ENCODE measurements around the gene KPNA6. TPM values are rescaled to one million over a fixed set of nuclear protein-coding genes. Genes with fewer than 3 reads are reported as not detected.

The KPNA6 gene
- total and polyA plus RNA-seq, 2 of the 13 experiments (the other 11 are each of a cell fraction or from before 2014, with no cell fraction given), result 22.0 to 47.5 TPM

DNA sequence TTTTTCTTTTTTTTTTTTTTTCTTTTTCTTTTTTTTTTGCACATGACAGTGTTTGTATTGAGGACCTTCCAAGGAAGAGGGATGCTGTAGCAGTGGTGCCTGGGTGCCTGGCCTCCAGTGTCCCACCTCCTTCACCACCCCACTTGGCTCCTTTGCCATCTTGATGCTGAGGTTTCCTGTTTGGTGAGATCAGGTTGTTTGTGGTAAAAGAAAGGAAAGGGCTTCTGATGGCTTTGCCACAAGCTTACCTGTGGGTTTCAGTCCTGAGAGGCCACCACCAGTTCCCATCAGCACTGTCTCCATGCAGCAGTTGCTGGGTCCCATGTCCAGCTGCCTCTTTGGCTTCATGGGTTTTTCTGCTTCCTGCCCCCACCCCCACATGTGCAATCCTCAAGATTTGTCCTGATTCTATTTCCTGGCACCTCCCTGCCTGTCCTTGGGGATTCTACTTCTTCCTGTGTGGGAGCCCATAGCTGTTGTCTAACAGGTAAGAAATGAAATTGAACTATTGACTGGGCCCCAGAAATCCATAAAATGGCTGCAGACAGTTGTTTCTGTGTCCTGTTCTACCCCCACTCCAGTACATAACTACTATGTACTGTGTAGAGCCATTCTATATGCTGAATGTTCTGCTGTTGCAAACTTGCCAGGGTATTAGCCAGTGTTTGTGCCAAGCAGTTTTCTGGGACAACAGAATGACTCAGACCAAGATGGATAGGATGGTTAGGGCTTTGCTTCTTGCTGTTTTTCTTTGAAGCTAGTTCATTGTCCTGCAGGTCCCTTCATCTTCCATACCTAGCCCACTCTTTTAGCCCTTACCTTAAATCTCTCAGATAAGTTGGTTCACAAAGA lies 88.3 kb downstream of the KPNA6 start (continued):
- no peak for TF ChIP-seq ZBTB3 (CRISPR knock-in tag; IDR thresholded peaks at IDR 0.05; ENCODE audit: borderline replicate concordance, low read depth)
- TF ChIP-seq MBD4 (IDR thresholded peaks at IDR 0.05; ENCODE audit: borderline replicate concordance, low read length), result no peak
- TF ChIP-seq U2AF2 (IDR thresholded peaks at IDR 0.05; ENCODE audit: low read depth, low read length), result no peak
- no peak for TF ChIP-seq MEIS2 (CRISPR knock-in tag; IDR thresholded peaks at IDR 0.05)

DNA sequence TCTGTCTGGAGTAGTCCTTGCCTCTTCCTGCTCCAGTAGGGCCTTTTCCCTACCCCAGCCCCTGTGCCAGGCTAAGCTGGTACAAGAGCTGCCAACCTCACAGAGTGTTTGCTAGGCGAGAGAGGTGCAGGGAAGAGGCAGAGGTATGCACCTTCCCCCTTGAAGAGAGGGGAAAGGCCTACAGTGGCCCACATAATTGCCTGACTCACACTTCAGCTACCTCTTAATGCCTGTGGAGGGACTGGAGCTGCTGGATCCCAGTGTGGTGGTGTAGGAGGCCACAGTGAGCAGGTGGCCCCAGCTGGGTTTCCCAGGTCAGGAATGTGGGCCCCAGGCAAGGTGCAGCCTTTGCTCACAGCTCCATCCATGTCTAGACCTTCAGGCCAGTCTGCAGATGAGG lies 89.2 kb downstream of the KPNA6 start:
- BruUV-seq (replicated peaks), result no TSS peak
- WGBS (ENCODE audit: low lambda C conversion rate), result 89% methylated on average over 1 of the region's 1 CpG
- Histone ChIP-seq H3K9me3 (ENCODE audit: low read length) (no peaks in the 10 kb centered on the region), H4K20me1 (ENCODE audit: insufficient read depth, low read length) (no peaks in the 10 kb centered on the region), H3K27ac (ENCODE audit: extremely low read length, insufficient read depth, low read length) (no peak overlapping the region), H3K4me1 (ENCODE audit: insufficient read depth, low read length) (peaks cover 20% of the 10 kb centered on the region), H3K4me2 (ENCODE audit: low read depth, low read length) (no peak overlapping the region), H3K36me3 (replicated peaks in 1 of 2; ENCODE audit: control insufficient read depth in 1 of 2, insufficient read depth in 2 of 2, low read length in 2 of 2) (peaks cover 34 to 52% of the 10 kb centered on the region in 2 experiments), H3K27me3 (ENCODE audit: control insufficient read depth in 1 of 2, insufficient read depth in 2 of 2, low read length in 2 of 2) (no peaks in the 10 kb centered on the region), H3K79me2 (ENCODE audit: insufficient read depth, low read length) (no peaks in the 10 kb centered on the region), H3K4me3 (replicated peaks in 1 of 3; ENCODE audit: insufficient read depth in 1 of 3, low read depth in 2 of 3, low read length in 3 of 3) (no peak overlapping the region), H3K9ac (ENCODE audit: insufficient read depth, low read depth, low read length) (no peak overlapping the region), H2AFZ (ENCODE audit: low read length) (no peak overlapping the region)
- FAIRE-seq (no peak), DNase-seq (ENCODE audit: low spot score) (no peak), ATAC-seq (no peak)
- in situ Hi-C loops (cut with HindIII; ENCODE audit: extremely low pct_ligation_motif_present, low pct_unique_long_range_greater_than_20kb) (no loop called here), intact Hi-C loops (cut with micrococcal nuclease; ENCODE audit: unreplicated experiment) (no loop called here)
- TF ChIP-seq AGO2 (optimal IDR thresholded peaks at IDR 0.05; ENCODE audit: low read depth, low read length), result peak; percentile 12
- no peak for TF ChIP-seq ZNF841 (CRISPR knock-in tag; IDR thresholded peaks at IDR 0.05; ENCODE audit: borderline replicate concordance)
- TF ChIP-seq FOXM1 (CRISPR knock-in tag; IDR thresholded peaks at IDR 0.05), result no peak
- TF ChIP-seq POLR2A (IDR thresholded peaks at IDR 0.05; ENCODE audit: insufficient read depth in 1 of 2, low read depth in 2 of 2, low read length in 2 of 2), result peak in 1 of 2 experiments; percentile 34; a peak in 1 of 4 replicates
- no peak for TF ChIP-seq HCFC1 (IDR thresholded peaks at IDR 0.05; ENCODE audit: low read depth, low read length)
- TF ChIP-seq ZNF703 (CRISPR knock-in tag; IDR thresholded peaks at IDR 0.05; ENCODE audit: borderline replicate concordance), result no peak
- TF ChIP-seq ZFP37 (CRISPR knock-in tag; IDR thresholded peaks at IDR 0.05; ENCODE audit: borderline replicate concordance), result no peak
- CTCF ChIA-PET (ENCODE audit: low intra/inter-chr PET ratio, low total read pairs), result no interaction called here
- POLR2A ChIA-PET, result interaction anchor here (0.7 to 4.8 kb wide), 9 partner anchors 8 to 124 kb away, joined by 3 to 38 read pairs (median 3); partner anchors contain the start of genes IQCC, KPNA6, TMEM39B and TXLNA
